Psoas muscle (tissue), 8 donors: ENCODE results near the gene CDX2. TPM values are rescaled to one million over a fixed set of nuclear protein-coding genes. Genes with fewer than 3 reads are reported as not detected.

Experiments
- ATAC-seq, 4 donors: fragments of 200-7000 bp; cut with Tn5 transposase; one replicate each; pipeline ENCODE4 v1.9.1; 2020; ENCODE audit warnings: moderate library complexity in 3 of 4, mild to moderate bottlenecking in 2 of 4
- DNase-seq, 2 donors: peaks; one replicate each; pipeline ENCODE4 v3.0.0-alpha.2; 2020
- H3K27ac ChIP-seq: fragments of 200-600 bp; one replicate; pipeline ENCODE4 v1.8.0; 2022
- H3K27me3 ChIP-seq, 3 donors: fragments of 200-600 bp in 1 of 3; one replicate each; pipeline versions ENCODE4 v1.6.1 to v1.8.0; 2013 to 2022; ENCODE audit warnings: low read length in 2 of 3, mild to moderate bottlenecking in 2 of 3, moderate library complexity in 1 of 3; ENCODE audit not compliant: insufficient read depth in 3 of 3
- H3K36me3 ChIP-seq, 2 donors: fragments of 200-600 bp in 1 of 2; one replicate each; pipeline versions ENCODE4 v1.6.1 to v1.8.0; 2013 to 2022; ENCODE audit warnings: low read depth in 1 of 2, mild to moderate bottlenecking in 1 of 2, moderate library complexity in 1 of 2; ENCODE audit not compliant: insufficient read depth in 1 of 2
- H3K4me1 ChIP-seq: fragments of 200-600 bp; one replicate; pipeline ENCODE4 v1.8.0; 2022
- H3K4me3 ChIP-seq: fragments of 200-600 bp; one replicate; pipeline ENCODE4 v1.8.0; 2022; ENCODE audit warnings: mild to moderate bottlenecking
- H3K9me3 ChIP-seq: fragments of 200-600 bp; one replicate; pipeline ENCODE4 v1.8.0; 2022
- whole genome bisulfite sequencing, 3 donors: extraction: QIAGEN DNeasy Blood & Tissue Kit; methylation state at CpG; one replicate each; pipeline versions ENCODE4 v1.1.6 to v1.1.7; 2013; 5-methylcytosine and 5-hydroxymethylcytosine counted together
- intact Hi-C, 2 donors: fragments of 100-400 bp; cut with DNase I; formaldehyde crosslinking; loops; one replicate each; pipeline versions ENCODE4 v1.11.0 to v1.14.2; 2022
- long read RNA-seq, 2 donors: library from polyadenylated mRNA; unstranded; transcript quantifications; one replicate each; pipeline ENCODE4 v2.0.0, GENCODE V29; 2021
- polyA plus RNA-seq, 3 donors: library from polyadenylated mRNA; stranded (reverse); fragments of 200-250 nt; gene quantifications; one replicate each; pipeline ENCODE4 v1.2.3, GENCODE V29; 2013
- total RNA-seq, 4 donors: library from RNA; stranded (reverse); fragmentation: NEBNext Ultra II Directional in 2 of 4; extraction: Animal tissue kit (Norgen Biotek cat#: 25700) in 2 of 4; gene quantifications; one replicate each; pipeline versions ENCODE4 v1.2.1 to v1.2.4, GENCODE V29; 2021 to 2023
- TF ChIP-seq, protein P1 (sequence below): fragments of 200-600 bp; IDR thresholded peaks from one replicate; pipeline ENCODE4 v1.8.0; 2022; ENCODE audit warnings: antibody characterized with exemption
- donor health status: healthy with polysubstance abuse.
- donor health status: DM: no; HTN: no; CAD: no; lungs with moderate emphysema.
- donor health status: Bipolar disorder and iron deficiency.
- donor health status: healthy.
- donor health status: DM: yes; HTN: yes; CAD: no.
- donor health status: DM: no; HTN: no; CAD: no.
- donor health status: DM: no; HTN: no; CAD: no.
- donor health status: DM: yes; HTN: yes; CAD: no.

Gene CDX2, protein sequence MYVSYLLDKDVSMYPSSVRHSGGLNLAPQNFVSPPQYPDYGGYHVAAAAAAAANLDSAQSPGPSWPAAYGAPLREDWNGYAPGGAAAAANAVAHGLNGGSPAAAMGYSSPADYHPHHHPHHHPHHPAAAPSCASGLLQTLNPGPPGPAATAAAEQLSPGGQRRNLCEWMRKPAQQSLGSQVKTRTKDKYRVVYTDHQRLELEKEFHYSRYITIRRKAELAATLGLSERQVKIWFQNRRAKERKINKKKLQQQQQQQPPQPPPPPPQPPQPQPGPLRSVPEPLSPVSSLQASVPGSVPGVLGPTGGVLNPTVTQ
- total RNA-seq (not detected), polyA plus RNA-seq (under 1 TPM in 1 of 3 donors, not detected in 2; 0.03 TPM)
- long read RNA-seq, donor 1, result 0 reads
- long read RNA-seq, donor 2, result 0 reads

DNA sequence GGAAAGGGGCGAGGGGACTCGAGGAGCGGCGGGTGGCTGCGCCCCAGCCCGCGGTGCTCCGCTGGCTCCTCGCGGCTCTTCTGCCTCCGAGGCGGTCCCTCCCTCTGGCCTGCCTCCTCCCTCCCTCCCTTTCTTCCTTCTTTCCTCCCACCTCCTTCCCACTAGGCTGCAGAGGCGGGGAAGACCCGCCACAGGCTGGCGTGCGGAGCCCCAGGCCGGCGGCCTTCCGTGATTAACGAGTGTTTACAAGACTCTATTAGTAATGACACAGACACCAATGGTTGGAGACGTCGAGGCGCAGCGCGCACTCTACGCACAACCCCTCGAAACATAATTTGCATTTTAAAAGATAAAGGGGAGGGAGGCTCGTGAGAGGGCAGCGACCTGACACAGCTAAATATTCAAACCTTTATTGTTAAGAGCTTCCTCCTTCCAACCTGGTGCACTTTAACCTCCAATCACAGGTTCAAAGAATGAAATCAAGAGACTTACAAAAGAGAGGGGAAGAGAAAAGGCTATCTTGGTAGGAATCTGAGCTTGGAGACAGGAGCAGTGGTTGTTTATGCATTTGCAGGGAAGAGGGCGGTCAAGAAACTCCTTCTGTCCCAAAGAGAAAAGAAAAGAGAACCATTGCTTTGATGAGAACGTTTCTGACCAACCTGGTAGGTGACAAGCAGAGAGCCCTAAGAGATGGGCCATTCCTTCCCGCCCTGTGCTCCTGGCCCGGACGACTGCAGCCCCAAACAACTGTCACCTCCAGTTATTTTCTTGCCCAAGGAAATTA lies at the start of gene CDX2:
Gene CDX2, minus strand, starts transcription at position 234 of the 784 bp plus-strand sequence. CDS start 309 bp downstream, outside the sequence.
- 4 to 7% (median 4%) methylated on average over 29 to 34 of the region's 34 CpGs for WGBS, 3 donors
- H3K4me3 ChIP-seq, result no peak within 1 kb of the TSS
- intact Hi-C loops, result no loop called here

DNA sequence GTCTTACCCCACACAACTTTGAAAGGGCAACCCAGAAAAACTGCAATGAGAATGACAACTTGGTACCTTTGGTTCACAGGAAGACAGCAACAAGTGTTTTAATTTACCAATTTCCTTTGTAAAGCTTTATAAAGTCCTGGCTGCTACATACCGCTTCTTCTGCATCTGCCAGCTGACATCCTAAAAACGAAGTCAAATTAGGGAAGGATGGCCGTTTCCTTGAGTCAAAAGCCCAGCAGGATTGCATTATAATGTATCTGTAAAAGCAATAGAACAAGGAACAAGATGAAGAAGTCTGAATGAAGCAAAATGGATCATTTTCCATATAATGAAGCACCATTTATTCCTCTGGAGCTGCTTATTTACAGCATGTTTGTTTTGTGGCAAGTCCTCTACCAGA lies 45.2 kb upstream of the CDX2 start:
- peaks cover 0 to 7% (median 3%) of the 10 kb centered on the region in 3 donors for H3K27me3 ChIP-seq
- DNase-seq (no peak), ATAC-seq (no peak)
- intact Hi-C loops, result no loop called here
- H3K27ac ChIP-seq, result no peak overlapping the region
- TF ChIP-seq, protein P1, sequence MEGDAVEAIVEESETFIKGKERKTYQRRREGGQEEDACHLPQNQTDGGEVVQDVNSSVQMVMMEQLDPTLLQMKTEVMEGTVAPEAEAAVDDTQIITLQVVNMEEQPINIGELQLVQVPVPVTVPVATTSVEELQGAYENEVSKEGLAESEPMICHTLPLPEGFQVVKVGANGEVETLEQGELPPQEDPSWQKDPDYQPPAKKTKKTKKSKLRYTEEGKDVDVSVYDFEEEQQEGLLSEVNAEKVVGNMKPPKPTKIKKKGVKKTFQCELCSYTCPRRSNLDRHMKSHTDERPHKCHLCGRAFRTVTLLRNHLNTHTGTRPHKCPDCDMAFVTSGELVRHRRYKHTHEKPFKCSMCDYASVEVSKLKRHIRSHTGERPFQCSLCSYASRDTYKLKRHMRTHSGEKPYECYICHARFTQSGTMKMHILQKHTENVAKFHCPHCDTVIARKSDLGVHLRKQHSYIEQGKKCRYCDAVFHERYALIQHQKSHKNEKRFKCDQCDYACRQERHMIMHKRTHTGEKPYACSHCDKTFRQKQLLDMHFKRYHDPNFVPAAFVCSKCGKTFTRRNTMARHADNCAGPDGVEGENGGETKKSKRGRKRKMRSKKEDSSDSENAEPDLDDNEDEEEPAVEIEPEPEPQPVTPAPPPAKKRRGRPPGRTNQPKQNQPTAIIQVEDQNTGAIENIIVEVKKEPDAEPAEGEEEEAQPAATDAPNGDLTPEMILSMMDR, result no peak
- no peaks in the 10 kb centered on the region for H3K36me3 ChIP-seq
- H3K4me3 ChIP-seq, result no peak overlapping the region
- WGBS, 3 donors, result 33 to 42% (median 42%) methylated on average over 3 of the region's 3 CpGs
- H3K4me1 ChIP-seq, result no peaks in the 10 kb centered on the region
- no peaks in the 10 kb centered on the region for H3K9me3 ChIP-seq

More for the DNA sequence above, at the start of gene CDX2:
- TF ChIP-seq, protein P1, result no peak
- H3K9me3 ChIP-seq, result no peaks in the 10 kb centered on the region
- no peak within 1 kb of the TSS for H3K27ac ChIP-seq
- no peaks in the 10 kb centered on the region for H3K36me3 ChIP-seq
- H3K4me1 ChIP-seq, result peaks cover 8% of the 10 kb centered on the region
- DNase-seq (no peak), ATAC-seq (no peak)
- peaks cover 6 to 90% (median 59%) of the 10 kb centered on the region in 3 donors for H3K27me3 ChIP-seq

DNA sequence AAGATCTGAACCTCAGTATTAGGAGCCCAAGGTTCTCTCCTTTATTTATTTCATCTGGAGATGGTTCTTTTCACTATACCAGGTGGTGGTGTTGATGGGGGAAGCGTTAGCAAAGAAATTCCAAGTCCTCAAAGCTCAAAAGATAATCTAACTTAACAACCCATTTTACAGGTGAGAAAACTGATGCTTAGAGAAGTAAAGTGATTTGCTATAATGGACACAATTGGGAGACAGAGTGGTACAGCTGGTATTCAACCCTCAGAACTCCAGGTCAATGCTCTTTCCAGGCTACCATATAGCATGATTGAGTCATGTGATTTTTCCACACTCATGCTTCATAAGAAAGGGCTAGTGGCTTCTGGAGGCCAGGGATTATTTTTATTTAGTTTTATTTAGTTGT lies 44.4 kb upstream of the CDX2 start:
- Histone ChIP-seq H3K27me3 (peaks cover 0 to 7% (median 3%) of the 10 kb centered on the region in 3 donors), H3K4me1 (no peaks in the 10 kb centered on the region), H3K27ac (no peak overlapping the region), H3K4me3 (no peak overlapping the region), H3K9me3 (no peaks in the 10 kb centered on the region), H3K36me3 (no peaks in the 10 kb centered on the region)
- no peak for DNase-seq
- WGBS, 3 donors, result 88 to 96% (median 88%) methylated on average over 1 of the region's 1 CpG
- ATAC-seq, result no peak
- TF ChIP-seq, protein P1, result no peak
- intact Hi-C loops, result no loop called here

DNA sequence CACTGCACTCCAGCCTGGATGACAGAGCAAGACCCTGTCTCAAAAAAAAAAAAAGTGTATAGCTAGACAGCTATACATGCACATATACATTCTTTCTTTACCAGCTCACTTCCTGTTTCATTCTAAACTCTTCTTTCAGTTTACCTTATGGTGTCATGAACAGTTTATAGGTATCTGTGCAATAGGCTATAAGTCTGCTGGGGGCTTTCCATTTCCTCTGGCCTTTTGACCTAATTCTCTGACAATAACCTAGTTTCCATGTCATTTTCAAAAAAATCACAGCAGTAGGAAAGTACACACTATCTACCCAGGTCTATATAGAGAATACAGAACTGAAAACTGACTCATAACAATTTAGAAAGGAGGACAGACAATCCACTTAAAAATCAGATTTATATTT lies 43.8 kb upstream of the CDX2 start:
- H3K4me3 ChIP-seq, result no peak overlapping the region
- ATAC-seq (no peak), DNase-seq (no peak)
- intact Hi-C loops, result no loop called here
- H3K9me3 ChIP-seq, result no peaks in the 10 kb centered on the region
- peaks cover 0 to 7% (median 3%) of the 10 kb centered on the region in 3 donors for H3K27me3 ChIP-seq
- H3K27ac ChIP-seq, result no peak overlapping the region
- no peaks in the 10 kb centered on the region for H3K36me3 ChIP-seq
- TF ChIP-seq, protein P1, result no peak
- H3K4me1 ChIP-seq, result no peaks in the 10 kb centered on the region
